ENCODE results near the gene ZP1. TPM values are rescaled to one million over a fixed set of nuclear protein-coding genes. Genes with fewer than 3 reads are reported as not detected.

ZP1 gene
- total and polyA plus RNA-seq, 2 of the 4 experiments (the other 2 are of a cell fraction) = 0.18 to 1.6 TPM

- ChIA-PET POLR2A (ENCODE audit: unreplicated experiment) (no interaction called here), CTCF (no interaction called here)
Observed at GRCh38 chr11:60857378-60858232, 9.7 kb upstream of the ZP1 start.

More at GRCh38 chr11:60857378-60858232, 9.7 kb upstream of the ZP1 start:
- Histone ChIP-seq H4K5ac (ENCODE audit: low read depth, low read length) (no peak overlapping the region), H3K4me2 (ENCODE audit: low read depth, low read length) (no peak overlapping the region), H2BK5ac (ENCODE audit: low read depth, low read length, poor library complexity, severe bottlenecking) (peak overlapping the region; percentile 35), H2AK9ac (replicated peaks; ENCODE audit: low read depth, low read length, poor library complexity) (peak overlapping the region; percentile 5), H2BK20ac (ENCODE audit: low read depth, low read length) (no peak overlapping the region), H3K36me3 (ENCODE audit: control insufficient read depth, insufficient read depth, low read length) (no peaks in the 10 kb centered on the region; the same call in 1 of the 2 replicates), H2AK5ac (ENCODE audit: low read depth, low read length) (peak overlapping the region; percentile 33; the same call in 1 of the 2 replicates), H3K4me1 (ENCODE audit: control insufficient read depth, insufficient read depth, low read length) (peaks cover 7% of the 10 kb centered on the region), H4K8ac (ENCODE audit: low read depth in 2 of 2, low read length in 2 of 2) (no peak overlapping the region; a peak in 1 of 4 replicates), H3K14ac (replicated peaks; ENCODE audit: low read depth, low read length) (no peak overlapping the region), H3K9me1 (ENCODE audit: insufficient read depth, low read length) (peaks cover 2% of the 10 kb centered on the region; the same call in 1 of the 2 replicates), H3K4ac (ENCODE audit: low read depth, low read length) (no peak overlapping the region), H2AFZ (replicated peaks; ENCODE audit: low read length, poor library complexity) (peak overlapping the region; percentile 56), H3K79me1 (ENCODE audit: low read depth in 1 of 2, low read length in 2 of 2) (no peaks in the 10 kb centered on the region), H3K27me3 (ENCODE audit: control insufficient read depth, insufficient read depth, low read length) (peaks cover 4% of the 10 kb centered on the region; the same call in 1 of the 2 replicates), H4K91ac (ENCODE audit: insufficient read depth, low read depth, low read length) (no peak overlapping the region), H3K9me3 (ENCODE audit: control insufficient read depth, insufficient read depth, low read length) (no peaks in the 10 kb centered on the region), H3K23ac (ENCODE audit: low read depth, low read length) (no peak overlapping the region), H3K27ac (ENCODE audit: insufficient read depth, low read length) (no peak overlapping the region), H2BK15ac (ENCODE audit: low read depth, low read length) (peak overlapping the region; percentile 34; the same call in 1 of the 3 replicates), H3K56ac (ENCODE audit: extremely low read depth, insufficient read depth, low read length) (no peak overlapping the region), H2BK120ac (ENCODE audit: low read depth, low read length) (no peak overlapping the region), H3K18ac (ENCODE audit: low read depth, low read length) (no peak overlapping the region), H4K20me1 (ENCODE audit: insufficient read depth, low read length) (no peaks in the 10 kb centered on the region), H3K9ac (ENCODE audit: low read depth, low read length) (no peak overlapping the region), H3K4me3 (ENCODE audit: insufficient read depth, low read depth, low read length) (no peak overlapping the region)
- dilution Hi-C loops (cut with HindIII; ENCODE audit: low sequenced_read_pairs, unreplicated experiment) = no loop called here
- WGBS, 2 experiments (ENCODE audit: extremely low coverage in 2 of 2, insufficient read length in 1 of 2) = no CpG with 5 or more reads among the region's 5 CpGs
- intact Hi-C loops (cut with micrococcal nuclease) = no loop called here
- no TSS peak for BruUV-seq (replicated peaks)
- ATAC-seq (ENCODE audit: low read depth) (peak; percentile 69), DNase-seq (peak; percentile 65)
- TF ChIP-seq CHD1 (IDR thresholded peaks at IDR 0.05; ENCODE audit: low read depth, low read length) (no peak), MAFK (IDR thresholded peaks at IDR 0.05; ENCODE audit: low read depth, low read length) (0 out of 2 replicates have a peak, but pooled peaks have one; percentile 6), MXI1 (IDR thresholded peaks at IDR 0.05; ENCODE audit: borderline replicate concordance, low read depth, low read length) (no peak), RCOR1 (IDR thresholded peaks at IDR 0.05; ENCODE audit: insufficient replicate concordance, low read length) (no peak), MAZ (IDR thresholded peaks at IDR 0.05; ENCODE audit: borderline replicate concordance, low read depth, low read length) (no peak), ELK1 (IDR thresholded peaks at IDR 0.05; ENCODE audit: borderline replicate concordance, low read depth, low read length) (no peak)
- in situ Hi-C loops (cut with MboI; ENCODE audit: low sequenced_read_pairs) = no loop called here
